HG03175 (cell line): ENCODE measurements around the gene SH3RF3.

Source experiments
- ATAC-seq: cut with Tn5 transposase; IDR thresholded peaks from one replicate; pipeline ENCODE4 v1.9.1; 2021; ENCODE audit warnings: mild to moderate bottlenecking, moderate library complexity; ENCODE audit not compliant: unreplicated experiment

Gene SH3RF3

GRCh38 chr2:109402180-109402579, 273.2 kb downstream of the SH3RF3 start:
- ATAC-seq: no peak

- no peak for ATAC-seq
Observed at GRCh38 chr2:109402980-109403840, 274.2 kb downstream of the SH3RF3 start.

- no peak for ATAC-seq
Observed at GRCh38 chr2:109403841-109404201, 274.8 kb downstream of the SH3RF3 start.

GRCh38 chr2:109404681-109405080, 275.7 kb downstream of the SH3RF3 start:
- no peak for ATAC-seq

- ATAC-seq: no peak
Observed at GRCh38 chr2:109405873-109406272, 276.9 kb downstream of the SH3RF3 start.

- no peak for ATAC-seq
Observed at GRCh38 chr2:109406301-109406700, 277.3 kb downstream of the SH3RF3 start.

- no peak for ATAC-seq
Observed at GRCh38 chr2:109407276-109408042, 278.5 kb downstream of the SH3RF3 start.

GRCh38 chr2:109408043-109408335, 279.0 kb downstream of the SH3RF3 start:
- ATAC-seq: no peak

GRCh38 chr2:109409321-109410038, 280.5 kb downstream of the SH3RF3 start:
- ATAC-seq: no peak

GRCh38 chr2:109410039-109410815, 281.2 kb downstream of the SH3RF3 start:
- ATAC-seq: no peak

- ATAC-seq: no peak
Observed at GRCh38 chr2:109411640-109412325, 282.8 kb downstream of the SH3RF3 start.

- no peak for ATAC-seq
Observed at GRCh38 chr2:109415581-109416013, 286.6 kb downstream of the SH3RF3 start.

- ATAC-seq: no peak
Observed at GRCh38 chr2:109417701-109418335, 288.8 kb downstream of the SH3RF3 start.

GRCh38 chr2:109418716-109419115, 289.7 kb downstream of the SH3RF3 start:
- no peak for ATAC-seq

GRCh38 chr2:109419171-109419756, 290.3 kb downstream of the SH3RF3 start:
- no peak for ATAC-seq

GRCh38 chr2:109419960-109420370, 291.0 kb downstream of the SH3RF3 start:
- ATAC-seq: no peak

- ATAC-seq: no peak
Observed at GRCh38 chr2:109421101-109421500, 292.1 kb downstream of the SH3RF3 start.

GRCh38 chr2:109421642-109422041, 292.6 kb downstream of the SH3RF3 start:
- ATAC-seq: no peak

GRCh38 chr2:109422071-109422757, 293.2 kb downstream of the SH3RF3 start:
- no peak for ATAC-seq
